ENCODE data around the gene TMEM95.
A peak's percentile ranks its signal among the peaks of the same experiment; 100 is the strongest.

TMEM95 gene

GRCh38 chr17:7403043-7403726 is 48.2 kb downstream of the TMEM95 start:
- Histone ChIP-seq H3K4me1 (ENCODE audit: control insufficient read depth in 1 of 2, insufficient read depth in 2 of 2, low read length in 2 of 2) (peaks cover 7 to 16% of the 10 kb centered on the region in 2 donors), H3K4me3 (ENCODE audit: low read depth in 1 of 2, low read length in 2 of 2) (peak overlapping the region; percentile 63 to 70), H3K9me3 (ENCODE audit: control insufficient read depth in 1 of 2, low read length in 2 of 2) (no peaks in the 10 kb centered on the region), H3K36me3 (ENCODE audit: control insufficient read depth in 1 of 2, insufficient read depth in 2 of 2, low read length in 2 of 2) (no peaks in the 10 kb centered on the region), H3K27ac (ENCODE audit: low read length) (peak overlapping the region; percentile 92), H3K27me3 (ENCODE audit: low read depth, low read length) (no peaks in the 10 kb centered on the region)

- peak overlapping the region; percentile 63 to 70 for H3K4me3 ChIP-seq (ENCODE audit: low read depth in 1 of 2, low read length in 2 of 2)
- H3K27me3 ChIP-seq (ENCODE audit: low read depth, low read length): no peaks in the 10 kb centered on the region
- peaks cover 7 to 16% of the 10 kb centered on the region in 2 donors for H3K4me1 ChIP-seq (ENCODE audit: control insufficient read depth in 1 of 2, insufficient read depth in 2 of 2, low read length in 2 of 2)
- peaks cover 0 to 2% of the 10 kb centered on the region in 2 donors for H3K36me3 ChIP-seq (ENCODE audit: control insufficient read depth in 1 of 2, insufficient read depth in 2 of 2, low read length in 2 of 2)
- H3K27ac ChIP-seq (ENCODE audit: low read length): peak overlapping the region; percentile 92
- H3K9me3 ChIP-seq (ENCODE audit: control insufficient read depth in 1 of 2, low read length in 2 of 2): no peaks in the 10 kb centered on the region
Observed at GRCh38 chr17:7403727-7403976, 48.7 kb downstream of the TMEM95 start.

- Histone ChIP-seq H3K27me3 (ENCODE audit: low read depth, low read length) (no peaks in the 10 kb centered on the region), H3K4me3 (ENCODE audit: low read depth in 1 of 2, low read length in 2 of 2) (peak within 1 kb of the TSS; percentile 63 to 70), H3K9me3 (ENCODE audit: control insufficient read depth in 1 of 2, low read length in 2 of 2) (no peaks in the 10 kb centered on the region), H3K36me3 (ENCODE audit: control insufficient read depth in 1 of 2, insufficient read depth in 2 of 2, low read length in 2 of 2) (peaks cover 0 to 7% of the 10 kb centered on the region in 2 donors), H3K27ac (ENCODE audit: low read length) (peak within 1 kb of the TSS; percentile 92), H3K4me1 (ENCODE audit: control insufficient read depth in 1 of 2, insufficient read depth in 2 of 2, low read length in 2 of 2) (peaks cover 7 to 16% of the 10 kb centered on the region in 2 donors)
Observed at GRCh38 chr17:7403977-7404736, 49.2 kb downstream of the TMEM95 start, which contains the start of gene TMEM256. TSS of gene TMEM256 (minus strand) at chr17:7404097. CDS start at chr17:7404084, 13 bp downstream.

- Histone ChIP-seq H3K9me3 (ENCODE audit: control insufficient read depth in 1 of 2, low read length in 2 of 2) (no peaks in the 10 kb centered on the region), H3K4me1 (ENCODE audit: control insufficient read depth in 1 of 2, insufficient read depth in 2 of 2, low read length in 2 of 2) (peaks cover 7 to 16% of the 10 kb centered on the region in 2 donors), H3K4me3 (ENCODE audit: low read depth in 1 of 2, low read length in 2 of 2) (peak overlapping the region; percentile 62 to 64), H3K27ac (ENCODE audit: low read length) (no peak overlapping the region), H3K27me3 (ENCODE audit: low read depth, low read length) (no peaks in the 10 kb centered on the region), H3K36me3 (ENCODE audit: control insufficient read depth in 1 of 2, insufficient read depth in 2 of 2, low read length in 2 of 2) (peaks cover 6 to 11% of the 10 kb centered on the region in 2 donors)
Observed at GRCh38 chr17:7404737-7405349, 49.9 kb downstream of the TMEM95 start.

- Histone ChIP-seq H3K9me3 (ENCODE audit: control insufficient read depth in 1 of 2, low read length in 2 of 2) (no peaks in the 10 kb centered on the region), H3K36me3 (ENCODE audit: control insufficient read depth in 1 of 2, insufficient read depth in 2 of 2, low read length in 2 of 2) (peaks cover 6 to 14% of the 10 kb centered on the region in 2 donors), H3K4me1 (ENCODE audit: control insufficient read depth in 1 of 2, insufficient read depth in 2 of 2, low read length in 2 of 2) (peaks cover 7 to 16% of the 10 kb centered on the region in 2 donors), H3K4me3 (ENCODE audit: low read depth in 1 of 2, low read length in 2 of 2) (peak overlapping the region; percentile 62 to 64), H3K27me3 (ENCODE audit: low read depth, low read length) (no peaks in the 10 kb centered on the region), H3K27ac (ENCODE audit: low read length) (peak overlapping the region; percentile 49)
Observed at GRCh38 chr17:7405350-7406234, 50.6 kb downstream of the TMEM95 start.

GRCh38 chr17:7406235-7406825 is 51.4 kb downstream of the TMEM95 start:
- H3K4me3 ChIP-seq (ENCODE audit: low read depth in 1 of 2, low read length in 2 of 2): peak overlapping the region in 1 of 2 donors; percentile 64
- no peaks in the 10 kb centered on the region for H3K27me3 ChIP-seq (ENCODE audit: low read depth, low read length)

More at GRCh38 chr17:7406235-7406825, 51.4 kb downstream of the TMEM95 start:
- Histone ChIP-seq H3K4me1 (ENCODE audit: control insufficient read depth in 1 of 2, insufficient read depth in 2 of 2, low read length in 2 of 2) (peaks cover 7 to 16% of the 10 kb centered on the region in 2 donors), H3K36me3 (ENCODE audit: control insufficient read depth in 1 of 2, insufficient read depth in 2 of 2, low read length in 2 of 2) (peaks cover 6 to 16% of the 10 kb centered on the region in 2 donors), H3K27ac (ENCODE audit: low read length) (no peak overlapping the region), H3K9me3 (ENCODE audit: control insufficient read depth in 1 of 2, low read length in 2 of 2) (no peaks in the 10 kb centered on the region)
